GM19463 (cell line): ENCODE measurements around the gene RANBP10.
"Not testable (repeated sequence)": the region's sequence is repeated elsewhere in the genome, so short reads cannot be mapped to it uniquely, and the experiment has no call there.

Experiments used
- ATAC-seq: cut with Tn5 transposase; IDR thresholded peaks from one replicate; pipeline ENCODE4 v1.9.1; 2021; ENCODE audit warnings: mild to moderate bottlenecking, moderate library complexity; ENCODE audit not compliant: unreplicated experiment

RANBP10 gene

DNA sequence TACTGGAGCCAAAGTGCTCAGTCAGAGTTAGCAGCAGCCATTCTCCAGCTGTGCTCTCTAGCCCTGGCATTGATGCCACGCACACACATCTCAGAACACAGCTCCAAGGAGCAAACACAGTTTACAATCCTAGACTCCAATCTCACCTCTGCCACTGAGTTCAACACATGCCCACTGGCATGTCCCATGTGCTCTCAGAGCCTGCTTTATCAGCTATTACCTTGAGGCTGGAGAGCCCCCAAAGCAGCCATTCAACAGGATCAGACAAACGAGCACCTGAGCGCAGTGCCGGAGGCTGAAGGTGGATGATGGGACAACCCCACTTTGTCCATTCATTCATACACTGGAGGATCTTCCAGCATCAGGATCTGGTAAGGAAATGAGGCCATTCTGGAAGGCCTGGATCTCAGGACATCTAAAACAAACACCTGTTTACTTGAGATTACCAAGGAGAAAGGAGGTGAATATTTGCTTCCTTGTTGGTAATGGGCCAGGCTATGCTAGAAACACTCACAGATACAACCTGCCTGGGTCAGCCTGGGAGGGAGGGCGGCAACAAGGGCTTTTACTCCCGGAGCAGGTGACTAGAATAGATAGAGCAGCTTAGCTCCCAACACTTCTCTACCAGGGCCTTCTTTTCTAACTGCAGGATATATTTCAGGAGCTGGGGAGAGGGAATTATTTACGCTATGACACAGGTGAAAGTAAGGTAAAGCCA is 25.4 kb downstream of the RANBP10 start:
- no peak for ATAC-seq

- no peak for ATAC-seq
Observed at GRCh38 chr16:67779256-67780014, 26.9 kb downstream of the RANBP10 start.

GRCh38 chr16:67775273-67775672 is 31.1 kb downstream of the RANBP10 start:
- ATAC-seq, result no peak

GRCh38 chr16:67774457-67774853 is 31.9 kb downstream of the RANBP10 start:
- ATAC-seq, result no peak

GRCh38 chr16:67773569-67774456 is 32.5 kb downstream of the RANBP10 start:
- no peak for ATAC-seq

GRCh38 chr16:67773099-67773498 is 33.3 kb downstream of the RANBP10 start:
- ATAC-seq, result no peak

DNA sequence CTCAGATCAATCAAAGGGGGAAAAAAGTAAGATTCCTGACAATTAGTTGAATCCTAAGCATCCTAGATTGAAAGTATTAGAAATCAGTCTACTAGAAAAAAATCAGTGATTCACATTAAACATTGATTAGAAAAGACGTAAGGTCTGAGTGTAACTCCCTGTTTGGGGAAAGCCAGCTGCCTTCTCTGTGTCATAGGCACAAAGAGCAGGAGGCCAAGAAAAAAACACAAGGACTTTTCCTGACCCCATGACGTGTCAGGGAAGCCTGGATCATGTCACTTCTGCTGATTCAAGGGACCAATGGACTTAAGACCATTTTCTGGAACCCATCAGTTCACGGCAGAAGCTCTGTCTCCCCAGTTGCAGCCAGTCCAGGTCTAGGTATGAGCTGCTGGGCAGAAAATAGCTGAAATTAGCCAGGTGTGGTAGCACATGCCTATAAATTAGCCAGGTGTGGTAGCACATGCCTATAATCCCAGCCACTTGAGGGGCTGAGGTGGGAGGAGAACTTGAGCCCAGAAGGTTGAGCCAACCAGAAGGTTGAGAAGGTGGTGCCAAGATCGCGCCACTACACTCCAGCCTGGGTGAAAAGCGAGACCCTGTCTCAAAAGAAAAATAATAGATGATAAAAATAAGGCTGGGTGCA is 35.9 kb downstream of the RANBP10 start:
- no peak for ATAC-seq

GRCh38 chr16:67767953-67768352 is 38.4 kb downstream of the RANBP10 start:
- no peak for ATAC-seq

DNA sequence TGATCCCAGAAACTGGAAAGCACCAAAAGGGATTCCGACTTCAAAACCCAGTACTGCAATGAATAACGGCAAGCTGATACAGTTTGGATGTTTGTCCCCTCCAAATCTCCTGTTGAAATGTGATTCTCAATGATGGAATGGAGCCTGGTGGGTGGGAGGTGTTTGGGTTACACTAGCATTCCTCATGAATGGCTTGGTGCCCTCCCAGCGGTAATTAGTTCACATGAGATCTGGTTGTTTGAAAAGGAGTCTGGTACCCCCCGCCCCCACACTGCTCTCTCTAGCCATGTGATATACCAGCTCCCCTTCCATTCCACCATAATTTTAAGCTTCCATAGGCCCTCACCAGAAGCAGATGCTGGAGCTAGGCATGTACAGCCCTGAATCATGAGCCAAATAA is 40.1 kb downstream of the RANBP10 start:
- ATAC-seq, result no peak

DNA sequence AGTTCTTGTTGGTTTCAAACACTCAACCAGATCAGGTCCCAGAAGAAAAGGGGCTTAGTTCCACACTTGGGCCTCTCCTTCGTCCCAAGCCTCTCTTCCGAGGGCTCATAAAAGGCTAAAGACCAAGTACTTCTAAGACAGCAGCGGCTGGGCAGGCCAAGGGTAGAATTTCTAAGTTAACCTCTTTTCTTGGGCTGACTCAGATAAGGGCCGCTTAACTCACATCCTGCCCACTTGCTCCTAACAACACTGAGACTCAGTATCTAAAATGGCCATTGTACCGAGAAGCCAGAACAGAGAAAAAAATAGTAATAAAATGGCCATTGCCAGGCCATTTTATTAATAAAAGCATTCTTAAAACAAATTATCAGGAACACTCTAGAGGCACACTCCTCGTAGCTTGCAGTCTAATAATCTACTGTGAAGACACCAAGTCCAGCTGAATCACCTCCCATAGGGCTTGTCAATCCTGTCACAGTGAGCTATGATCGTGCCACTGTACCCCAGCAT is 42.1 kb downstream of the RANBP10 start:
- no peak for ATAC-seq

GRCh38 chr16:67763066-67763465 is 43.3 kb downstream of the RANBP10 start:
- ATAC-seq, result no peak

DNA sequence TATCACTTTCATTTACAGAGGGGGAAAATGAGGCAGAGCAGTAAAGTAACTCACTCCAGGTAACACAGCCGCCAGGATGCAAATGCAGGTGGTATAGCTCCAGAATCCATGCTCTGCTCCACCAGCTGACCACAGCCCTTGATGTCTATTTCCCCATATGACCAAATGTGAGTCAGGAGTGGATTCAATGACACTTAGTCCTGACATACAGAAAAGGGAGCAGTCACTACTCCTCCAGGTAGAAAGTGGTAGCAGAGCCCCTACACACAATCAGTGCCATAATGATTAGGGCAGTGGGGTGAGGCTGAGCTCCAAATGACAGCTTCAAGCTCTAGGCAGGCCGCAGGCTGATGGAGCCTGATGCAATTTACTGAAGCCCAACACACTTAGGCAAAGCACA is 44.0 kb downstream of the RANBP10 start:
- no peak for ATAC-seq

DNA sequence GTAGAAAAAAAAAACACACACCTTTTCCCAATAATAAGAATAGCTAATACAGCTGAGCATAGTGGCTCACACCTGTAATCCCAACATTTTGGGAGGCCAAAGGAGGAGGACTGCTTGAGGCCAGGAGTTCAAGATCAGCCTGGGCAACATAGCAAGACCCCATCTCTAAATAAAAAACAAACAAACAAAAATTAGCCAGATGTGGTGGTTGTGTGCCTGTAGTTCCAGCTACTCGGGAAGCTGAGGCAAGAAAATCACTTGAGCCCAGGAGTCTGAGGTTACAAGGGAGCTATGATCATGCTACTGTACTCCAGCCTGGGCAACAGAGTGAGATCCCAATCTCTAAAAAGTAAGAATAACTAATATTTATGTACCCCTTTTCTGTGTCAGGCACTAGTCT is 44.4 kb downstream of the RANBP10 start:
- ATAC-seq, result no peak

DNA sequence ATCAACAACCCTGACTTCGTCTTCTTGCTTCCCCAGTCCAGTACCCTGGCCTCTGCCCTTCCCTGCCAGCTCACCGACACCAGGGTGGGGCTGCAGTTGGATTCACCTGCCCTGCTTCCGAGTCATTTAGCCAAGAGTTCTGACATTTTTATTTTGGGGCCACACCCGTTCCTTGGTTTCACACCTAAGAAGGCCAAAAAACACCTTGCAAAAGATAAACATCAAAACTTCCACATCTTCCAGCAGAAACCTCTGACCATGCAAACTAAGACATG is 45.5 kb downstream of the RANBP10 start:
- no peak for ATAC-seq

- ATAC-seq, result no peak
Observed at GRCh38 chr16:67760206-67760955, 46.0 kb downstream of the RANBP10 start.

DNA sequence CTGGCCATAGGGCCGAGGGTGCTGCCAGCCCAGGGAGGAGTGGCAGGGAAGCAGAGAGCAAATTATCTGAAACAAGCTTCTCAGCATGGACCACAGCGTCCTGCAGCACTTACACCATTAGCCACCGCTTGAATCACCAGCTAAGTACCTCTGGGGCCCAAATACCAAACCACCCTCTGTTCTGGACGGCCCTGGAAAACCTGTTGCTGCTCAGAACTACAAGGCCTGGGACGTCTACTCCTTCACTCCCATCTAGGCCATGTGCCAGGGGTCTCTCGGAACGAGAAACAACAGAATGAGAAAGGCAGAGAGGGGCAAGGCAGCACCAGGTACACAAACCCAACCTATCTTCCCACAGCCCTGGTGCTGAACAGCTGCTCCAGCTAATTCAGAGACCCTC is 47.4 kb downstream of the RANBP10 start:
- no peak for ATAC-seq

GRCh38 chr16:67758006-67758405 is 48.4 kb downstream of the RANBP10 start:
- no peak for ATAC-seq

- ATAC-seq, result no peak
Observed at GRCh38 chr16:67752641-67753040, 53.7 kb downstream of the RANBP10 start.

- ATAC-seq, result not testable (repeated sequence)
Observed at GRCh38 chr16:67751331-67751730, 55.0 kb downstream of the RANBP10 start.

- ATAC-seq, result peak; percentile 63
Observed at GRCh38 chr16:67750466-67750865, 55.9 kb downstream of the RANBP10 start.
